ENCODE measurements around the gene RRAD. TPM values are rescaled to one million over a fixed set of nuclear protein-coding genes. Genes with fewer than 3 reads are reported as not detected.

The RRAD gene
- total RNA-seq, 1 donor from 2014 or later: 0.98 TPM

DNA sequence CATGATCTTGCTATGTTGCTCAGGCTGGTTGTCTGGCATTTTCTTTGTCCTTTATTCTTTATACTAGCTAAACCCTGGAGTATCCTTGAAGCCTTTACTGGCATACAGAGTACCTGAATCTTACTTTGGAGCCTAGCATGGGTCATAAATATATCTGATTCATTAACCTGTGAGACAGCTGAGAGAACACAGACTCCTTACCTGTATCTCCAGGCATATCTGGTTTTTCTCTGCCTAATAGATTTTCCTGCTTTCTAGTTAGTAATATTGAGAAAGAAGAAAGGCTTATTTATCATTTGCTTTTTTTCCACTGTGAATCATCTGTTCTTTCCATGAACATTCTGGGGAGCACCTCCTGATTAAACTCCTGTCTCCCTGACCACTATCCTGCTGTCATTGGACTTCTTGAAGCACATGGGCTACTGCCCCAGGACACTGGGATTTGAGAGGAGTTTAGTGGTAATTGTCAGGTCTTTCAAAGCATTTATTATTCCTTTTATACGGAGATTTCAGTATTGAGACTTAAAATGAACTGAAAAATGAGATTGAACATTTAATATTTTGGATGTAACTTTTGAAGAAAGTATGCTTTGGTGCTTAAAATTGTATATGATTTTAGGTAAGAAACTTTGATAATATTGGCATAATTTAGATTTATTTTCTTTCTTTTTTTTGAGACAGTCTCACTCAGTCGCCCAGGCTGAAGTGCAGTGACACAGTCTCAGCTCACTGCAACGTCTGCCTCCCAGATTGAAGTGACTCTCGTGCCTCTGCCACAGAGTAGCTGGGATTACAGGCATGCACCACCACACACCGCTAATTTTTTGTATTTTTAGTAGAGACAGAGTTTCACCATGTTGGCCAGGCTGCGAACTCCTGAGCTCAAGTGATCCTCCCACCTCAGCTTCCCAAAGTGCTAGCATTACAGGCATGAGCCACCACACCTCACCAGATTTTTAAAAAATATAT, 36.4 kb downstream of the RRAD start:
- DNase-seq (ENCODE audit: low spot score) (no peak), ATAC-seq (no peak)

DNA sequence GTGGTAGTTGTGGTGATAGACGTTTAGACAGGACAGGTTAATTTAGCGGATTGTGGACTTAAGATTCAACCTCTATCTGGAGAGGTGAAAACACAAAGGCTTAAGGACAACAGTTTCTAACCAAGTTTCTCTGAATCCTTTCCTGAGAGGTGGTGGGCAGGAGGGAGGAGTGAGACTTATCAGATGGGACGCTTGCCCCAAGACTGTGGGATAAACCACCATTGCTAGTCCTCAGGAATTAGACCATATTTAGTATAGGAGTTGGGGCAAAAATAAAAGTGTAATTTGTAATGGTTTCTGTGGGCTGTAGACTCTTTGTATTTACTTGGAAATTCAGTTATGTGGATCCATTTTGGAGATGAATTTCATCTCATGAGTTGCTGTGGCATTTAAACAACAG, 38.4 kb downstream of the RRAD start:
- ATAC-seq (no peak), DNase-seq (ENCODE audit: low spot score) (no peak)

DNA sequence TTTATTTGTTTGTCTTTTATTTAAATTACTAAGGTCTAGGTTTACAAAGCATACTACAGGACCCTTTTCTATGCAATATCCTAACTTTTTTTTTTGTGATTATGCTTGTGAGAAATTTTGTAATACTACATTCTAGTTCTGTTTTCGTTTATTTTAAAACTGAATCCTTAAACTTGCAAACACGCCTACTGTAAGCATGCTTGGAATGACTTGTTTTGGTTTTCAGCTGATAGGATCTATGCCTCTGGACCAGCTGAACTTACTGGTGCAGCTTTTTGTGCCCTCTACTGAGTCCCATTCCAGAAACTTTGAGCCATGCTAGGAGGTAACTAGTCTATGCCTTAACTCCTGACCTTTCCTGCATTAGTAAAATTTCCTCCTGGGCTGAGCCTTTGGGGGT, 39.0 kb downstream of the RRAD start:
- no peak for ATAC-seq

DNA sequence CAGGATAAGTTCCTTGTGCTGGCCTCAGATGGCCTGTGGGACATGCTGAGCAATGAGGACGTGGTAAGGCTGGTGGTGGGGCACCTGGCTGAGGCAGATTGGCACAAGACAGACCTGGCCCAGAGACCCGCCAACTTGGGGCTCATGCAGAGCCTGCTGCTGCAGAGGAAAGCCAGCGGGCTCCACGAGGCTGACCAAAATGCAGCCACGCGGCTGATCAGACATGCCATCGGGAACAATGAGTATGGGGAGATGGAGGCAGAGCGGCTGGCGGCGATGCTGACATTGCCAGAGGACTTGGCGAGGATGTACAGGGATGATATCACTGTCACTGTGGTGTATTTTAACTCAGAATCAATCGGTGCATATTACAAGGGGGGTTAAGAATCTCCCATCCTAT, 39.8 kb downstream of the RRAD start:
- no peak for DNase-seq (ENCODE audit: low spot score)

More for the DNA sequence above, 39.0 kb downstream of the RRAD start:
- no peak for DNase-seq (ENCODE audit: low spot score)

DNA sequence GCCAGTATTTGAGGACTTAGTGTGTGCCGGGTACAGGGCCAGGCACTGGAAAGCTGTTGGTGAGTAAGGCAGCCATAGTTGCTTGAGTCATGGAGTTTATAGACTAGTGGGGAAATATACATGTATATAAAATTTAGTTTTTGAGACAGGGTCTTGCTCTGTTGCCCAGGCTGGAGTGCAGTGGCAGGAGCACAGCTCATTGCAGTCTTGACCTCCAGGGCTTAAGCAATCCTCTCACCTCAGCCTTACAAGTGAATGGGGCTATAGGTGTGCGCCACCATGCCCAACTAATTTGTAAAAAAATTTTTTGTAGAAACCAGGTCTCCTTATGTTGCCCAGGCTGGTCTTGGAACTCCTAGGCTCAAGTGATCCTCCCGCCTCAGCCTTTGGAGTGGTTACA, 42.6 kb downstream of the RRAD start:
- DNase-seq (ENCODE audit: low spot score) (no peak), ATAC-seq (no peak)

More for the DNA sequence above, 39.8 kb downstream of the RRAD start:
- ATAC-seq: no peak

DNA sequence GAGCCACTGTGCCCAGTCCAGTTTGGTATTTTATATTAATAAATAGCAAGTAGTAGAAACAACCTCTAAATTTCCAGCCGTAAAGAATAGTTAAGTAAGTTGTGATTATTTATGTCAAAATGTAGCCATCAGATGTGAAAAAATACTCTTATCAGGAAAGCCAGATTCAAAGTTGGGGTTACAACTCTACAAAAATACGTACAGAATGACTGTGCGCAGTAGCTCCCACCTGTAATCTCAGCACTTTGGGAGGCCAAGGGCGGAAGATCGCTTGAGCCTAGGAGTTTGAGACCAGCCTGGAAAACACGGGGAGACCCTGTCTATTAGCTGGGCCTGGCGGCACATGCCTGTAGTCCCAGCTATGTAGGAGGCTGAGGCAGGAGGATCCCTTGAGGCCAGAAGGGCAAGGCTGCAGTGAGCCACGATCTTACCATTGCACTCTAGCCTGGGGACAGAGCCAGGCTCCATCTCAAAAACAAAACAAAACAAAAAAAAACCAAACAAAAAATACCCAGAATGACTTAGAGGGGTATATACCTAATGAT, 43.3 kb downstream of the RRAD start:
- no peak for ATAC-seq

DNA sequence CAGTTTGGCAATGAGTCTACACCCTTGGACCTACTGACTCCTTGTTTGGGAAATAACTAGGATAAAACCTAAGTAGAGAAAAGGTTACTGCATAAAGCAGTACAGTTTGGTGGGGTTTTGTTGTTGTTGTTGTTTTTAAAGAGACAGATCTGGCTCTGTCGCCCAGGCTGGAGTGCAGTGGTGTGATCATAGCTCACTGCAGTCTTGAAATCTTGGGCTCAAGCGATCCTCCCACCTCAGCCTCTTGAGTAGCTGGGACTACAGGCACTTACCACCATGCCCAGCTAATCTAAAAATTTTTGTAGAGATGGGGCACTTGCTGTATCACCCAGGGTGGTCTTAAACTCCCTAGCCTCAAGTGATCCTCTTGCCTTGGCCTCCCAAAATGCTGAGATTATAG, 43.8 kb downstream of the RRAD start:
- ATAC-seq: no peak
- DNase-seq (ENCODE audit: low spot score): no peak

More for the DNA sequence above, 43.3 kb downstream of the RRAD start:
- DNase-seq (ENCODE audit: low spot score): no peak

DNA sequence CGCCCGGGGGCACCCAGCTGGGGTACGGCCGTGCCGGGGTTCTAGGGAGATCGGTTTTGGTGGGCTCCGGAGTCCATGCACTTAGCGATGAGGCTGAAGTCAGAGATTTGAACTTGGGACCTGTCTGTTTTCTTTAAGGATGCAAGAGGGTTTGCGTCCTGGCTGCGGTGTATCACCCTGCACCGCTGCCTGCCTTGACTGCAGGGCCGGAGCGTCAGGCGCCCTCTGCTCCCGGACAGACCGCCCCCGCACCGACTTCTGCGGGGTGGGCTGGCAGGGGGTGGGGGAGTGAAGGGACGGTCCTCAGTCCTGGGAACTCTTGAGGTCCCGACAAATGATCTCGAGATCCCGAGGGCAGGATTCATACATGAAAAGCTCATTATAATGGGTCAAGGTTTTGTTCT, 44.3 kb downstream of the RRAD start:
- no peak for DNase-seq (ENCODE audit: low spot score)
- peak; percentile 32 for ATAC-seq

DNA sequence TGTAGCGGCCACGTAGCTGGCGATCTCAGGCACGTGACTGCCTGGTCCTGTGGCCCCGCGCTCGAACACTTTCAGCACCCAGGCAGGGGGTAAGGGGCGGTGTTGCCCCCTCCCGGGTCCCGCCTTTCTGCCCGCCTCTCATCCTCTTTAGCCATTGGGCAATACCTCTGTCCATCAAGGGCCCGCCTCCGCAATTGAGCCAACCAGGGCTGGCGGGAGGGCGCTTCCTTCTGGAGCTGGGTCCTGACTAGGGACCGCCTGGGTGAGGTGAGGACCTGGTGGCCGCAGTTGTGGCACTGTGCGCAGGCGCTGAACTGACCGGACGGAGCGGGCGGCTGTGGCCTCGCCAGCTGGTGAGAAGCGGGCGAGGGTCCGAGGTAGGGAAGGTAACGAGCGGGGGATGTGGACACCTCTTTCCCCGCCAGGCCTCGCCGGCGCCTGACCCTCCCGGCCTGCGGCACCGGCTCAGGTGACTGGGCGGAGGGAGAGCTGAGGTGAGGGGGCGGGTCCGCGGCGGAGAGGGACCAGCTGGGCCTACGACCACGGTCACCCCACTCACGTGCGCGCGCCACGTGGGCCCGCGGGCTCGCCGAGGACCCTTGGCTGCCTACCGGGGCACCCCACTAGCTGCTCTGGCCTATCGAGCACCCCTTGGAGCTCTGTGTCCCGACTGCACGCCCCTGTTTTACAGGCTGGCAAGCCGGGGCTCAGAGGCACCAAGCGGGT, 44.9 kb downstream of the RRAD start, which contains the start of gene PDP2:
Gene PDP2, plus strand, starts transcription at position 228 of the 726 bp plus-strand sequence. CDS start 3,770 bp downstream, outside the sequence.
- DNase-seq (ENCODE audit: low spot score): peak; percentile 98
- peak; percentile 90 for ATAC-seq

DNA sequence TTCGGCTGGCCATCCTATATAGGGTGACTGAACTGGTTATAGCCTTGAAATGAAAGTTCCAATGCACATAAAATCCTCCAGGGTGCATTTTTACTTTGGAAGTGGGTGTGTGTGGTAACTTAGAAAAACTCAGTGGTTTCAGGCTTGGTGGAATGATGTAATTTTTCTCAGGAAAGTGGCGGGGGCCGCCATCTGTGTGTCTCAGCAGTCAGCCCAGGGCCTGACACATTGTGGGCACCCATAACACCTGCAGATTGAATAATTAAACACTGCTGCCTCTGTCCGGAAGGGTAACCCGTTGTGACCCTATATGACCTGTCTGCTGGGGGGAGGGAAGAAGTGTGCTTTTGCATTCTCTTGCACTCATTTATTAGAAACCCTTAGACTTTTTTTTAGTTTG, 47.3 kb downstream of the RRAD start:
- no peak for ATAC-seq
- DNase-seq (ENCODE audit: low spot score): no peak

DNA sequence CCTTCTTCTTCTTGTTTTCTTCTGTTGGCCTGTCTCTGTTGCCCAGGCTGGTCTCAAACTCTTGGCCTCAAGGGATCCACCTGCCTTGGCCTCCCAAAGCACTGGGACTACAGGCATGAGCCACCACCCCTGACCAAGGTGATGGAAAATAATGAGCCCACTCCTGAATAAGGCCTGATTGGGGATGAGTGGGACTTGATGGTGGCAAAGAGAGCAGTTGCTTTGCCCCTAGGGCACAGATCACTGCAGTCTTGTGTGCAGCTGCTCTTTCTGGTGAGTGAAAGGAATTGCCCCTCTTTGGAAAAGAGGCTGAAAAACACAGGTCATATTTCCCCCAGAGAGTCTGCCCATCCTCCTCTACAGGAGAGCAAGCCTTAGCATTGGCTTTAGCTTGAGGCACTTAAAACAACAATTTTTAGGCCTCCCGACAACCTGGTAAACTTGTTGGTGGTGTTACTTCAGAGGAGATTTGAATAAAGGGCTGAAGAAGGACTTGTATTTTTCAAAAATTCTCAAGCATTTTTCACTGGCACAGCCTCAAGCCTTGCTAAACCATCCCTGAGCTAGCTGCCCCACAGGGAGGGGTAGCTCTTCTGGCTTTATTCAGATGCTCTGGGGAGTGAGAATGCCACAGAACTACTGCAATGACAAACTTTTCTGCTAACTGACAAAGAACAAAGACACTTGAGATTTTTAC, 51.1 kb downstream of the RRAD start:
- DNase-seq (ENCODE audit: low spot score) (no peak), ATAC-seq (no peak)

DNA sequence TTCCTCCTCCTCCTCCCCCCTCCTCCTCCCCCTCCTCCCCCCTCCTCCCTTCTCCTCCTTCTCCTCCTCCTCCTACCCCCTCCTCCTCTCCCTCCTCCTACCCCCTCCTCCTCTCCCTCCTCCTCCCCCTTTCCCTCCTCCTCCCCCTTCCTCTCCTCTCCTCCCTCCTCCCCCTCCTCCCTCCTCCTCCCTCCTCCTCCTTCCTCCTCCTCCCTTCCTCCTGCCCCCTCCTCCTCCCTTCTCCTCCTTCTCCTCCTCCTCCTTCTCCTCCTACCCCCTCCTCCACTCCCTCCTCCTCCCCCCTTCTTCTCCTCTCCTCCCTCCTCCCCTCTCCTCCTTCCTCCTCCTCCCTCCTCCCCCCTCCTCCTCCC, 51.7 kb downstream of the RRAD start:
- ATAC-seq (no peak), DNase-seq (ENCODE audit: low spot score) (no peak)

DNA sequence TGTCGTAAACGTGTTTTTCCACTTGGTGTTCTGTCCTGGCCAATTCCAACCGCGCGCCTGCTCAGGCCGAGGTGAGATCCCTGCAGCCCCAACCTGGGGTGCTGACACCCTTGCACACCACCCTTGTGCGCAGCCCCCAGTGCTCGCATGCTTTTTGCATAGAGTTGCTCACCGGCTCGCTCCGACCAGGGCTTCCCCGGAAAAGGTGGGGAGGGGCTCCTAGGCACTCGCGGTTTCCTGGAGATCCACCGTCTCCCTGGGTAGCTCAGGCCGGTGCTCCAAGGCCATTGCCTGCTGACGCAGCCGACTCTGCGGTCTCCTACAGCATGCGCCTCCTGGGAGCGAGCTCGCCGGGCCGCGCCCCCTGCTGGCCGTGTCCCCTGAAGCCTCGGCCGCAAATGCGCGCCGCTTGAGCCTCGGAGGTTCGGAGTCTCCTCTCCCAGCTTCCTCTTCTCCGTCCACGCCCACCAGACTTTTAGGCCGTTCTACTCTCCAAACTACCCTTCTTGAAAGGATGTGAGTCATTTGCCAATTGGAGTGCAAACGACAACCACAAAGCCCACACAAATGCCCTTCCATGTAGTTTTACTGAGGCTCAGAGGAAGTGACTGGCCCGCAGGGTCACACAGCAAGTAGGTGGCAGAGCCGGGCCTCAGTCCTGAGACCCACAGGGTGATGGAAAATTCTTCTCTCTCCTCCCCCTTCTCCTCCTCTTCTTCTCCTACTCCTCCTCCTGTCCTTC, 52.2 kb downstream of the RRAD start:
- DNase-seq (ENCODE audit: low spot score): peak; percentile 86
- peak; percentile 96 for ATAC-seq

DNA sequence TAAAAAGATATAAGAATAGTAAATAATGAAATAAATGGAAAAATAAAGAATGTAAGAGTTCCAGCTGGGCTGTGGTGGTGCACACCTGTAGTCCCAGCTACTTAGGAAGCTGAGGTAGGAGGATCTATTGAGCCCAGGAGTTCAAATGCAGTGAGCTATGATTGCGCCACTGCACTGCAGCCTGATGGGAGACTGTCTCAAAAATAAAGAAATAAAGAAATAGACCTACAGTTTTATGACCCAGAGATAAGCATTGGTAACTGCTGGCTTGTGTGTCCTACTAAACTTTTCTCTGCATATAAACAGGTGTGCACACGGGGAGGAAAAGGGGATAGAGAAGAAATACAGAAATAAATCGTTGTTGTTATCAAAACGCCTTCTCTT, 52.8 kb downstream of the RRAD start:
- DNase-seq (ENCODE audit: low spot score) (no peak), ATAC-seq (no peak)

DNA sequence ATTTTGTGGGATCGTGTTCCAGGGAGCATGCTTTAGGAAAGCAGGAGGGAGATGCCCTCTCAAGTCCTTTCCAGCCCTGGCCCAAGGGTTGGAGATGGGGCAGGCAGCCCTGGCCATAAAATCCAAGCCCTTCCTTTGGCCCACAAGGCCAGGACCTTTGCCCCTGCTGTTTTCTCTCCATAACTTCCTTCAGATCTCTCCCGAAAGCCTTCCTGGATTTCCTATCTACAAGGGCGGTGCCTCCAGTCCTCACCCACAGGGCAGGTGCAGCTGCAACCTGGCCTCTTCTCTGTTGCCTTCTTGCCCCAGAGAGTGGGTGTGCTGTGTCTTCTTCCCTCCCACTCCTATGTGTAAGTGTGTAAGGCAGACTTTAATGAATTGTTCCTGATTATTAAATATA, 53.5 kb downstream of the RRAD start:
- ATAC-seq (no peak), DNase-seq (ENCODE audit: low spot score) (no peak)

Other genes with a start within 250 kb of the RRAD start
- 8.0 TPM for gene CMTM4, start 228.8 kb downstream of the RRAD start, total RNA-seq
- gene DYNC1LI2, start 173.9 kb downstream of the RRAD start, total RNA-seq: 44.0 TPM
- not detected for gene TERB1, start 124.0 kb downstream of the RRAD start, total RNA-seq
- 19.5 TPM for gene NAE1, start 94.6 kb downstream of the RRAD start, total RNA-seq
- gene CA7, start 81.1 kb downstream of the RRAD start, total RNA-seq: not detected
- 12.3 TPM for gene PDP2, start 45.0 kb downstream of the RRAD start, total RNA-seq
- gene CDH16, start 6.7 kb downstream of the RRAD start, total RNA-seq: not detected
- 42.6 TPM for gene CIAO2B, start 8.9 kb upstream of the RRAD start, total RNA-seq
- gene CES2, start 10.0 kb upstream of the RRAD start, total RNA-seq: 286 TPM
- 80.3 TPM for gene CES3, start 35.7 kb upstream of the RRAD start, total RNA-seq
- gene CES4A, start 63.1 kb upstream of the RRAD start, total RNA-seq: 67.7 TPM
- gene CBFB, start 103.6 kb upstream of the RRAD start, total RNA-seq: 12.2 TPM
- gene PHAF1, start 184.4 kb upstream of the RRAD start, total RNA-seq: 29.1 TPM
- gene B3GNT9, start 225.5 kb upstream of the RRAD start, total RNA-seq: 1.6 TPM
- 12.1 TPM for gene TRADD, start 234.4 kb upstream of the RRAD start, total RNA-seq
- 20.6 TPM for gene FBXL8, start 234.4 kb upstream of the RRAD start, total RNA-seq
- 60.5 TPM for gene HSF4, start 239.2 kb upstream of the RRAD start, total RNA-seq
- 40.7 TPM for gene NOL3, start 245.0 kb upstream of the RRAD start, total RNA-seq

All from left lobe of liver (tissue), 2 donors.